CD4-positive, alpha-beta T cell (primary cell): ENCODE data around the gene MARCHF6. TPM values are rescaled to one million over a fixed set of nuclear protein-coding genes. Genes with fewer than 3 reads are reported as not detected.

Experiments used
- ATAC-seq: fragments of 200-7000 bp; cut with Tn5 transposase; one replicate; pipeline ENCODE4 v1.10.0; 2022; ENCODE audit warnings: mild to moderate bottlenecking; ENCODE audit not compliant: poor library complexity
- CTCF ChIA-PET: fragments of 350-600 bp; sonication (Branson Sonifier 250); formaldehyde crosslinking; loops from one replicate; lab custom pipeline; 2021; ENCODE audit warnings: antibody characterized with exemption, inconsistent platforms; lab: Charles Lee
- POLR2A ChIA-PET: fragments of 350-600 bp; sonication (Branson Sonifier 250); formaldehyde crosslinking; loops from one replicate; lab custom pipeline; 2021; ENCODE audit warnings: antibody characterized with exemption, inconsistent platforms; lab: Charles Lee
- DNase-seq, 14 experiments: peaks; one replicate each; pipeline ENCODE4 v3.0.0-alpha.2; 2013 to 2020; ENCODE audit warnings: mixed read lengths in 2 of 14
- H3K27ac ChIP-seq, 2 donors: one replicate each; pipeline versions ENCODE4 v1.5.1 to v1.7.0; 2013; ENCODE audit warnings: low read length in 2 of 2, low read depth in 1 of 2, mild to moderate bottlenecking in 1 of 2
- H3K27me3 ChIP-seq, 2 experiments: 1 replicate in 1 of 2; 2 replicates in 1 of 2; pipeline versions ENCODE4 v1.6.1 to v1.7.0; 2013; ENCODE audit warnings: low read length in 2 of 2, control low read depth in 1 of 2, mild to moderate bottlenecking in 1 of 2, moderate library complexity in 1 of 2; ENCODE audit not compliant: insufficient read depth in 2 of 2, control insufficient read depth in 1 of 2
- H3K36me3 ChIP-seq: one replicate; pipeline ENCODE4 v1.6.1; 2013; ENCODE audit warnings: low read length, control low read depth; ENCODE audit not compliant: insufficient read depth
- H3K4me1 ChIP-seq: one replicate; pipeline ENCODE4 v1.6.1; 2013; ENCODE audit warnings: low read length, control low read depth; ENCODE audit not compliant: insufficient read depth
- H3K4me3 ChIP-seq: one replicate; pipeline ENCODE4 v1.5.1; 2013; ENCODE audit warnings: mild to moderate bottlenecking, low read length, moderate library complexity
- H3K9me3 ChIP-seq, 2 experiments: 1 replicate in 1 of 2; 2 replicates in 1 of 2; pipeline versions ENCODE4 v1.6.1 to v1.7.0; 2013; ENCODE audit warnings: low read length in 2 of 2, mild to moderate bottlenecking in 2 of 2, control low read depth in 1 of 2, moderate library complexity in 1 of 2; ENCODE audit not compliant: control insufficient read depth in 1 of 2, insufficient read depth in 1 of 2
- H3K27ac Mint-ChIP-seq: one replicate; pipeline ENCODE4 v1.8.0; 2020; ENCODE audit warnings: mixed read lengths
- H3K27me3 Mint-ChIP-seq: one replicate; pipeline ENCODE4 v1.8.0; 2021; ENCODE audit warnings: mixed read lengths
- H3K36me3 Mint-ChIP-seq: one replicate; pipeline ENCODE4 v1.8.0; 2021; ENCODE audit warnings: low read depth, mixed read lengths
- H3K4me1 Mint-ChIP-seq: one replicate; pipeline ENCODE4 v1.8.0; 2021; ENCODE audit warnings: low read depth, mixed read lengths
- H3K4me3 Mint-ChIP-seq: one replicate; pipeline ENCODE4 v1.8.0; 2020; ENCODE audit warnings: mild to moderate bottlenecking, mixed read lengths
- H3K9me3 Mint-ChIP-seq: one replicate; pipeline ENCODE4 v1.8.0; 2020; ENCODE audit warnings: mixed read lengths
- intact Hi-C, 2 experiments: fragments of 100-400 bp; cut with DNase I in 1 of 2; cut with micrococcal nuclease in 1 of 2; formaldehyde crosslinking; loops; one replicate each; pipeline versions ENCODE4 v1.15.1 to v1.9.0; 2023 to 2025; cut with DNase I, micrococcal nuclease
- total RNA-seq, 174 experiments: library from RNA in 2 of 174; stranded (reverse) in 2 of 174; gene quantifications; one replicate each; pipeline ENCODE4 v1.2.3 and lab custom pipeline; 2021 to 2026
- TF ChIP-seq, protein P1 (sequence below): fragments of 200-600 bp; IDR thresholded peaks from one replicate; pipeline ENCODE4 v1.8.0; 2022; ENCODE audit warnings: antibody characterized with exemption, mild to moderate bottlenecking

Gene MARCHF6
- total RNA-seq, 2 experiments from 2014 or later: 176 to 182 TPM

DNA sequence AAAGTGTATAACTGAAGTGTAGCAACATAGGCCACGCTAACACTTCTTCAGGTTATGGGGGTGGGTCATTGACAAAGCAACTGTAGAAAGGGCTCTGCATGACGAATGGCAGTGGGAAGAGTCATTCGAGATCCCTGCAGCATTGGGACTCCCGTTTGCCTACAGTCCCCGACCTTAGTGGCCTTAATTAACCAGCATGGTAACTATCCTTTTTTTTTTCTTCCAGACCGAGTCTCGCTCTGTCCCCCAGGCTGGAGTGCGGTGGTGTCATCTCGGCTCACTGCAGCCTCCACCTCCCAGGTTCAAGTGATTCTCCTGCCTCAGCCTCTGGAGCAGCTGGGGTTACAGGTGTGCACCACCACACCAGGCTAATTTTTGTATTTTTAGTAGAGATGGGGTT is 31.6 kb upstream of the MARCHF6 start:
- no peaks in the 10 kb centered on the region for H3K9me3 Mint-ChIP-seq
- Histone ChIP-seq H3K4me3 (no peak overlapping the region), H3K36me3 (no peaks in the 10 kb centered on the region), H3K27ac (no peak overlapping the region), H3K27me3 (no peaks in the 10 kb centered on the region), H3K4me1 (no peaks in the 10 kb centered on the region), H3K9me3 (no peaks in the 10 kb centered on the region)
- POLR2A ChIA-PET: no interaction called here
- TF ChIP-seq, protein P1, sequence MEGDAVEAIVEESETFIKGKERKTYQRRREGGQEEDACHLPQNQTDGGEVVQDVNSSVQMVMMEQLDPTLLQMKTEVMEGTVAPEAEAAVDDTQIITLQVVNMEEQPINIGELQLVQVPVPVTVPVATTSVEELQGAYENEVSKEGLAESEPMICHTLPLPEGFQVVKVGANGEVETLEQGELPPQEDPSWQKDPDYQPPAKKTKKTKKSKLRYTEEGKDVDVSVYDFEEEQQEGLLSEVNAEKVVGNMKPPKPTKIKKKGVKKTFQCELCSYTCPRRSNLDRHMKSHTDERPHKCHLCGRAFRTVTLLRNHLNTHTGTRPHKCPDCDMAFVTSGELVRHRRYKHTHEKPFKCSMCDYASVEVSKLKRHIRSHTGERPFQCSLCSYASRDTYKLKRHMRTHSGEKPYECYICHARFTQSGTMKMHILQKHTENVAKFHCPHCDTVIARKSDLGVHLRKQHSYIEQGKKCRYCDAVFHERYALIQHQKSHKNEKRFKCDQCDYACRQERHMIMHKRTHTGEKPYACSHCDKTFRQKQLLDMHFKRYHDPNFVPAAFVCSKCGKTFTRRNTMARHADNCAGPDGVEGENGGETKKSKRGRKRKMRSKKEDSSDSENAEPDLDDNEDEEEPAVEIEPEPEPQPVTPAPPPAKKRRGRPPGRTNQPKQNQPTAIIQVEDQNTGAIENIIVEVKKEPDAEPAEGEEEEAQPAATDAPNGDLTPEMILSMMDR: no peak
- no peaks in the 10 kb centered on the region for H3K36me3 Mint-ChIP-seq
- ATAC-seq: no peak
- no peaks in the 10 kb centered on the region for H3K27me3 Mint-ChIP-seq
- no peak overlapping the region for H3K4me3 Mint-ChIP-seq
- CTCF ChIA-PET: no interaction called here
- intact Hi-C loops: no loop called here
- no peaks in the 10 kb centered on the region for H3K4me1 Mint-ChIP-seq
- H3K27ac Mint-ChIP-seq: no peak overlapping the region
- DNase-seq: no peak

- no peaks in the 10 kb centered on the region for H3K9me3 Mint-ChIP-seq
- POLR2A ChIA-PET: no interaction called here
- Histone ChIP-seq H3K27ac (no peak overlapping the region), H3K4me1 (no peaks in the 10 kb centered on the region), H3K36me3 (no peaks in the 10 kb centered on the region), H3K4me3 (no peak overlapping the region), H3K27me3 (no peaks in the 10 kb centered on the region), H3K9me3 (no peaks in the 10 kb centered on the region)
- ATAC-seq (no peak), DNase-seq (no peak)
- no peaks in the 10 kb centered on the region for H3K4me1 Mint-ChIP-seq
- no peaks in the 10 kb centered on the region for H3K27me3 Mint-ChIP-seq
- CTCF ChIA-PET: no interaction called here
- no peak overlapping the region for H3K4me3 Mint-ChIP-seq
- intact Hi-C loops: no loop called here
- no peak overlapping the region for H3K27ac Mint-ChIP-seq
- no peaks in the 10 kb centered on the region for H3K36me3 Mint-ChIP-seq
- TF ChIP-seq, protein P1: no peak
Observed at GRCh38 chr5:10323588-10324488, 29.7 kb upstream of the MARCHF6 start.

DNA sequence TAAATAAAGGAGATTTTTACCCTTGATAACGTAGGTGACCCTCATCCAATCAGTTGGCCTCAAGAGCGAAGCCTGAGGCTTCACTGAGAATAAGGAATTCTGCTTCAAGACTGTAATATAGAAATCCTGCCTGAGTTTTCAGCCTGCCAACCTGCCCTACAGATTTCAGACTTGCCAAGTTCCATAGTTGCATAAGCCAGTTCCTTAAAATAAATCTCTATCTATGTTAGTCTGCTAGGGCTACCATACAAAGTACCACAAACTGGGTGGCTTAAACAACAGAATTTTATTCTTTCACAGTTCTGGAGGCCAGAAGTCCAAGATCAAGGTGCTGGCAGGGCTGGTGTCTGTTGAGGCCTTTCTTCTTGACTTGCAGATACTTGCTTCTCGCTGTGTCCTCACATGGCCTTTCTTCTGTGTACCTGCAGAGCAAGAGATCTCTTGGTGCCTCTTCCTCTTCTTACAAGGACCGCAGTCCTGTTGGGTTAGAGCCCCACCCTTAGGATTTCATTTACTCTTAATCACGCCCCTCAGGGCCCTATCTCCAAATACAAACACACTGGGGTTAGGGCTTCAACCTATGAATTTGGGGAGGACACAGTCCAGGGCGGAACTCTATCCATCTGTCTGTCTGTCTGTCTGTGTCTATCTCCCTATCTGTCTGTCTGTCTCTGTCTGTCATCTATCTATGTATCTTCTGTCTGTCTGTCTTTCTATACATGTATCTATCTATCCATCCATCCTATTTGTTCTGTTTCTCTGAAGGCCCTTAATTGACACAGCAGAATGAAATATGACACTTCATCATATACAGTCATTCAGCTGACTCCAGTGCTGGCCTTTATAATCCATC is 28.8 kb upstream of the MARCHF6 start:
- no peaks in the 10 kb centered on the region for H3K9me3 ChIP-seq
- intact Hi-C loops: no loop called here
- Mint-ChIP-seq H3K4me3 (no peak overlapping the region), H3K36me3 (no peaks in the 10 kb centered on the region), H3K27me3 (peaks cover 1% of the 10 kb centered on the region), H3K27ac (no peak overlapping the region), H3K9me3 (no peaks in the 10 kb centered on the region), H3K4me1 (no peaks in the 10 kb centered on the region)
- ChIA-PET CTCF (no interaction called here), POLR2A (no interaction called here)
- no peaks in the 10 kb centered on the region for H3K4me1 ChIP-seq
- DNase-seq (no peak), ATAC-seq (no peak)
- H3K36me3 ChIP-seq: no peaks in the 10 kb centered on the region
- H3K27me3 ChIP-seq: no peaks in the 10 kb centered on the region
- no peak overlapping the region for H3K27ac ChIP-seq
- H3K4me3 ChIP-seq: no peak overlapping the region
- TF ChIP-seq, protein P1: no peak
